ENCODE data around the gene CACUL1. TPM values are rescaled to one million over a fixed set of nuclear protein-coding genes. Genes with fewer than 3 reads are reported as not detected.

Gene CACUL1
- total RNA-seq, 1 experiment from 2014 or later: 67.5 TPM

DNA sequence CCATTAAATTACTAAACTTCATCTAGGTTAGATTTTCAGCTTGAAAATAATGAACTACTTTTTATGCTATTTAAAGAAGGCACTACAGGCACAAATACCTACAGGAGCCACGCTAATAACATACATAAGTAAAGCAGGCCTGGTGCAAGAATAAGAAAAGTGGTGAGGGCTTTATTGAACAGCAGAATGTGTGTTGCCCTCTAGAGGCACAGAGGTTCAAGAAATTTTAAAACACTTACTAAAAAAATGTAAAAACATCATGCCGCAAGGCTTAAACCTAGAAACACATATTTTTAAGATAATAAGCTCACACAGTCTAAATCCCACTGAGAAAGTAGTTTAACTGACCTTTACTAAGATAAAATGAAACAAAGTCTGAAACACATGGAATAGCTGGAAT lies 20.3 kb downstream of the CACUL1 start:
- ChIA-PET POLR2A (no interaction called here), RAD21 (ENCODE audit: low non-redundant PET in 1 of 2, low total read pairs in 2 of 2, uncharacterized antibody in 2 of 2, unreplicated experiment in 2 of 2) (no interaction called here), CTCF (interaction anchor here (1.3 to 5.8 kb wide), 3 partner anchors 7 to 13 kb away, joined by 3 to 35 read pairs (median 4); no protein-coding TSS in a partner anchor)
- TF ChIP-seq RAD21 (IDR thresholded peaks at IDR 0.05; ENCODE audit: low read depth): peak; percentile 24; the same call in 1 of the 2 replicates
- TF ChIP-seq, protein P1, sequence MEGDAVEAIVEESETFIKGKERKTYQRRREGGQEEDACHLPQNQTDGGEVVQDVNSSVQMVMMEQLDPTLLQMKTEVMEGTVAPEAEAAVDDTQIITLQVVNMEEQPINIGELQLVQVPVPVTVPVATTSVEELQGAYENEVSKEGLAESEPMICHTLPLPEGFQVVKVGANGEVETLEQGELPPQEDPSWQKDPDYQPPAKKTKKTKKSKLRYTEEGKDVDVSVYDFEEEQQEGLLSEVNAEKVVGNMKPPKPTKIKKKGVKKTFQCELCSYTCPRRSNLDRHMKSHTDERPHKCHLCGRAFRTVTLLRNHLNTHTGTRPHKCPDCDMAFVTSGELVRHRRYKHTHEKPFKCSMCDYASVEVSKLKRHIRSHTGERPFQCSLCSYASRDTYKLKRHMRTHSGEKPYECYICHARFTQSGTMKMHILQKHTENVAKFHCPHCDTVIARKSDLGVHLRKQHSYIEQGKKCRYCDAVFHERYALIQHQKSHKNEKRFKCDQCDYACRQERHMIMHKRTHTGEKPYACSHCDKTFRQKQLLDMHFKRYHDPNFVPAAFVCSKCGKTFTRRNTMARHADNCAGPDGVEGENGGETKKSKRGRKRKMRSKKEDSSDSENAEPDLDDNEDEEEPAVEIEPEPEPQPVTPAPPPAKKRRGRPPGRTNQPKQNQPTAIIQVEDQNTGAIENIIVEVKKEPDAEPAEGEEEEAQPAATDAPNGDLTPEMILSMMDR (IDR thresholded peaks at IDR 0.05 in 2 of 3, conservative IDR thresholded peaks at IDR 0.05 in 1 of 3; ENCODE audit: borderline replicate concordance in 1 of 3, insufficient read depth in 1 of 3, low read depth in 2 of 3, low read length in 2 of 3): peak; percentile 25 to 60 (median 48); a peak in 3 of 6 replicates
- no peak for TF ChIP-seq EZH2 (IDR thresholded peaks at IDR 0.05)
- no peaks in the 10 kb centered on the region for H3K36me3 ChIP-seq (ENCODE audit: control insufficient read depth in 1 of 2, insufficient read depth in 2 of 2, low read length in 2 of 2)
- intact Hi-C loops (cut with micrococcal nuclease): no loop called here
- H3K27me3 ChIP-seq (ENCODE audit: insufficient read depth, low read length): no peaks in the 10 kb centered on the region
- peaks cover 99% of the 10 kb centered on the region for H3K79me2 ChIP-seq (ENCODE audit: insufficient read depth, low read length)
- H4K20me1 ChIP-seq (ENCODE audit: insufficient read depth): peaks cover 22% of the 10 kb centered on the region
- H3K9me3 ChIP-seq (ENCODE audit: control insufficient read depth in 1 of 2, insufficient read depth in 1 of 2, low read depth in 1 of 2, low read length in 2 of 2): no peaks in the 10 kb centered on the region
- H3K9ac ChIP-seq (ENCODE audit: low read length): no peak overlapping the region
- H3K4me1 ChIP-seq (ENCODE audit: control insufficient read depth in 1 of 2, insufficient read depth in 2 of 2, low read length in 2 of 2): no peaks in the 10 kb centered on the region
- no peak overlapping the region for H3K4me3 ChIP-seq (replicated peaks in 1 of 2; ENCODE audit: low read depth in 1 of 2, low read length in 2 of 2)
- ATAC-seq: no peak
- H3K4me2 ChIP-seq (ENCODE audit: low read length): no peak overlapping the region
- H3K9me2 ChIP-seq (ENCODE audit: insufficient read depth): no peaks in the 10 kb centered on the region
- H2AFZ ChIP-seq (ENCODE audit: low read depth, low read length, poor library complexity, severe bottlenecking): no peak overlapping the region
- BruUV-seq (replicated peaks): no TSS peak
- DNase-seq (ENCODE audit: low read depth, low spot score): no peak
- no peak overlapping the region for H3K27ac ChIP-seq (ENCODE audit: low read depth, low read length)

- no peaks in the 10 kb centered on the region for H3K36me3 ChIP-seq (ENCODE audit: control insufficient read depth in 1 of 2, insufficient read depth in 2 of 2, low read length in 2 of 2)
- no peaks in the 10 kb centered on the region for H3K27me3 ChIP-seq (ENCODE audit: insufficient read depth, low read length)
- H3K79me2 ChIP-seq (ENCODE audit: insufficient read depth, low read length): peaks cover 97% of the 10 kb centered on the region
- ATAC-seq: no peak
- H4K20me1 ChIP-seq (ENCODE audit: insufficient read depth): peaks cover 23% of the 10 kb centered on the region
- no peak overlapping the region for H3K27ac ChIP-seq (ENCODE audit: low read depth, low read length)
- TF ChIP-seq YY1 (IDR thresholded peaks at IDR 0.05; ENCODE audit: extremely low read depth, insufficient replicate concordance, low read depth, low read length) (no peak), ELF1 (IDR thresholded peaks at IDR 0.05; ENCODE audit: borderline replicate concordance, low read depth) (no peak), ZFX (IDR thresholded peaks at IDR 0.05) (0 out of 2 replicates have a peak, but pooled peaks have one; percentile 18), RAD21 (IDR thresholded peaks at IDR 0.05; ENCODE audit: low read depth) (no peak), SRF (IDR thresholded peaks at IDR 0.05; ENCODE audit: low read depth) (no peak), SP1 (IDR thresholded peaks at IDR 0.05; ENCODE audit: low read depth) (no peak)
- no peak overlapping the region for H3K9ac ChIP-seq (ENCODE audit: low read length)
- H3K9me3 ChIP-seq (ENCODE audit: control insufficient read depth in 1 of 2, insufficient read depth in 1 of 2, low read depth in 1 of 2, low read length in 2 of 2): no peaks in the 10 kb centered on the region
- ChIA-PET RAD21 (ENCODE audit: low non-redundant PET in 1 of 2, low total read pairs in 2 of 2, uncharacterized antibody in 2 of 2, unreplicated experiment in 2 of 2) (no interaction called here), POLR2A (no interaction called here), CTCF (interaction anchor here (0.7 to 5.8 kb wide), 5 partner anchors 9 to 164 kb away, joined by 3 to 35 read pairs (median 3); no protein-coding TSS in a partner anchor)
- intact Hi-C loops (cut with micrococcal nuclease): no loop called here
- no peaks in the 10 kb centered on the region for H3K9me2 ChIP-seq (ENCODE audit: insufficient read depth)
- H3K4me1 ChIP-seq (ENCODE audit: control insufficient read depth in 1 of 2, insufficient read depth in 2 of 2, low read length in 2 of 2): no peaks in the 10 kb centered on the region
- DNase-seq (ENCODE audit: low read depth, low spot score): no peak
- BruUV-seq (replicated peaks): no TSS peak
- no peak overlapping the region for H3K4me2 ChIP-seq (ENCODE audit: low read length)
- no peak overlapping the region for H2AFZ ChIP-seq (ENCODE audit: low read depth, low read length, poor library complexity, severe bottlenecking)
- no peak overlapping the region for H3K4me3 ChIP-seq (replicated peaks in 1 of 2; ENCODE audit: low read depth in 1 of 2, low read length in 2 of 2)
Observed at GRCh38 chr10:118732245-118733165, 22.3 kb downstream of the CACUL1 start.

All from HCT116 (cell line).